Putamen (tissue), 1 donor: ENCODE results near the gene ITIH4.
"Not testable (repeated sequence)": the region's sequence is repeated elsewhere in the genome, so short reads cannot be mapped to it uniquely, and the experiment has no call there.

Experiments
- DNase-seq: peaks from one replicate; pipeline ENCODE4 v3.0.0-alpha.2; 2016; ENCODE audit warnings: low spot score

Gene ITIH4

GRCh38 chr3:52783211-52783555 is 47.3 kb downstream of the ITIH4 start:
- no peak for DNase-seq

GRCh38 chr3:52782412-52783210 is 47.9 kb downstream of the ITIH4 start:
- DNase-seq, result no peak

GRCh38 chr3:52781741-52782140 is 48.7 kb downstream of the ITIH4 start:
- DNase-seq, result no peak

- DNase-seq, result no peak
These were observed 50.5 kb downstream of the ITIH4 start for GRCh38 chr3:52779837-52780585.

- no peak for DNase-seq
These were observed 51.2 kb downstream of the ITIH4 start for GRCh38 chr3:52779011-52779836.

- DNase-seq, result no peak
These were observed 52.3 kb downstream of the ITIH4 start for GRCh38 chr3:52777959-52778805.

- no peak for DNase-seq
These were observed 53.1 kb downstream of the ITIH4 start, which contains the start of gene ITIH1 for GRCh38 chr3:52777127-52777958. Gene ITIH1 (plus strand): TSS chr3:52777599. CDS start chr3:52777616, 17 bp downstream.

GRCh38 chr3:52776486-52776885 is 54.0 kb downstream of the ITIH4 start:
- DNase-seq, result not testable (repeated sequence)

GRCh38 chr3:52775877-52776276 is 54.6 kb downstream of the ITIH4 start:
- DNase-seq, result no peak

GRCh38 chr3:52774901-52775864 is 55.3 kb downstream of the ITIH4 start:
- no peak for DNase-seq

- no peak for DNase-seq
These were observed 56.3 kb downstream of the ITIH4 start for GRCh38 chr3:52774066-52774713.

- no peak for DNase-seq
These were observed 57.0 kb downstream of the ITIH4 start for GRCh38 chr3:52773361-52774065.

- no peak for DNase-seq
These were observed 58.8 kb downstream of the ITIH4 start for GRCh38 chr3:52771702-52772101.

GRCh38 chr3:52771334-52771681 is 59.2 kb downstream of the ITIH4 start:
- DNase-seq, result no peak

GRCh38 chr3:52770496-52771333 is 59.8 kb downstream of the ITIH4 start, which contains the start of gene NEK4:
Gene NEK4 (minus strand): TSS chr3:52770940. CDS start chr3:52770746, 194 bp downstream.
- peak; percentile 94 for DNase-seq

GRCh38 chr3:52769786-52770455 is 60.6 kb downstream of the ITIH4 start:
- DNase-seq, result no peak

GRCh38 chr3:52763466-52763865 is 67.0 kb downstream of the ITIH4 start:
- no peak for DNase-seq
